SK-N-MC (cell line): Measurements from ENCODE around the gene TMEM200B.

Experiments
- EZH2 ChIP-seq: fragments of 200-600 bp; sonication (generic); IDR thresholded peaks from one replicate; pipeline ENCODE4 v1.6.1; 2017; ENCODE audit warnings: antibody characterized with exemption
- FOXP2 ChIP-seq: optimal IDR thresholded peaks from 2 replicates; pipeline ENCODE3; 2011; ENCODE audit warnings: mild to moderate bottlenecking, moderate library complexity; ENCODE audit not compliant: insufficient read depth; ENCODE audit errors: extremely low read length, control extremely low read depth
- POLR2AphosphoS5 ChIP-seq: IDR thresholded peaks from 2 replicates; pipeline ENCODE4 v1.6.1; 2012; ENCODE audit warnings: mild to moderate bottlenecking, low read depth, low read length, borderline replicate concordance

DNA sequence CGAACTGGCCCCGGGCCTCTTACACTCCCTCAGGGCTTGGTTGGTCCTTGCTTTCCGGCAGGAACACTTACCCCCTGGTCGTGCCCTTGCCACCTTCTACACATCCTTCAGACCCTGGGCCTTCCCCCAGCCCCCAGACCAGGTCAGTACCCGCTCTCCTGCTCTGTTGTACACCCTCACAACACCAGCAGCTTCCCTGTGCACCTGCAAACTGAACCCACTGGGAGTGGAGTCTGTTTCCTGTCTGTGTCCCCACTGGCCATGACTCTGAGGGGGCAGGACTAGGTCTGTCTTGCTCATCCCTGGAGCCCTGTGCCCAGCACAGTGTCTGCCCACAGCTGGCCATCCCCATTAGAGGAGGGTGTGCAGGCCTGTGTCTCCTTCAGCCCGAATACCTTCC is 2.1 kb upstream of the TMEM200B start:
- TF ChIP-seq EZH2 (no peak), POLR2AphosphoS5 (no peak), FOXP2 (no peak)
